Ecto neural progenitor cell (in vitro differentiated cells): ENCODE results near the gene TRIM49B.
"Not testable (repeated sequence)": the region's sequence is repeated elsewhere in the genome, so short reads cannot be mapped to it uniquely, and the experiment has no call there.

Experiments used
- DNase-seq: peaks from one replicate; pipeline ENCODE4 v3.0.0-alpha.2; 2018; ENCODE audit warnings: low spot score

Gene TRIM49B, protein sequence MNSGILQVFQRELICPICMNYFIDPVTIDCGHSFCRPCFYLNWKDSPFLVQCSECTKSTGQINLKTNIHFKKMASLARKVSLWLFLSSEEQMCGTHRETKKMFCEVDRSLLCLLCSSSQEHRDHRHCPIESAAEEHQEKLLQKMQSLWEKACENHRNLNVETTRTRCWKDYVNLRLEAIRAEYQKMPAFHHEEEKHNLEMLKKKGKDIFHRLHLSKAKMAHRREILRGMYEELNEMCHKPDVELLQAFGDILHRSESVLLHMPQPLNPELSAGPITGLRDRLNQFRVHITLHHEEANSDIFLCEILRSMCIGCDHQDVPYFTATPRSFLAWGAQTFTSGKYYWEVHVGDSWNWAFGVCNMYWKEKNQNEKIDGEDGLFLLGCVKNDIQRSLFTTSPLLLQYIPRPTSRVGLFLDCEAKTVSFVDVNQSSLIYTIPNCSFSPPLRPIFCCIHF

DNA sequence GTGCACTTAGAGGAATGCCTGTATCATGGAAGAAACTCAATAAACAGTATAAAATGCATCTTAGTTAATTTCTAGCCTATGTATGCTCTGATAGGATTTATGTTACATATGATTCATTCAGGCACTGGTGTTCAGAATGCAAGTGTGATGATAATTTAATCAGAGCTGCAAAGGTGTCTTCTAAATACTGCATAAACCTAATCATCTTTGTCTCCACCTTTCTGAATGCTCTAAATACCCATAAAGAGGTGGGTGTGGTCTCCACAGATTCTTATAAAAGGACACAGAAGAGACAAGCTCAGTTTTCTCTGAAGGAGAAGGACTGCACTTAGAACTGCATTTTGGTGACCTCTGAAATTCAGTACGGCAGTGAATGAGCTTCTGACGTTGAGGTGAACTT, at the start of gene TRIM49B:
TSS of gene TRIM49B (plus strand) at position 301 of the 400 bp plus-strand sequence. CDS start 2,777 bp downstream, outside the sequence.
- not testable (repeated sequence) for DNase-seq

DNA sequence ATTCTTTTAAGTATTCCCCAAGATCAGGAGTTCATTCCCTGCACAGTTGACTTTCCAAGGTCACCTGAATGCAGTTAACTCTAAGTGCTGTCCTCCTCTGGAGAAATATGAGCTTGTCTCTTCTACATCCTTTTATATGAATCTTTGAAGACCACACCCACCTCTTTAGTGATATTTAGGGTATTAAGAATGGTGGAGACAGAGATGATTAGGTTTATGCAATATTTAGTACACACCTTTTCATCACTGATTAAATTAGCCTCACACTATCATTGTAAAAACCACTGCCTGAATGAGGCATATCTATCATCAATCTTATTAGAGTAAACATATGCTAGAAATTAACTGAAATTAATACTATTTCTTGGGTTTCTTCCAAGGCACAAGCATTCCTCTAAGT, 44.8 kb upstream of the TRIM49B start, which contains the start of gene TRIM51G:
TSS of gene TRIM51G (minus strand) at position 101 of the 400 bp plus-strand sequence. CDS start 2,190 bp downstream, outside the sequence.
- DNase-seq: not testable (repeated sequence)

DNA sequence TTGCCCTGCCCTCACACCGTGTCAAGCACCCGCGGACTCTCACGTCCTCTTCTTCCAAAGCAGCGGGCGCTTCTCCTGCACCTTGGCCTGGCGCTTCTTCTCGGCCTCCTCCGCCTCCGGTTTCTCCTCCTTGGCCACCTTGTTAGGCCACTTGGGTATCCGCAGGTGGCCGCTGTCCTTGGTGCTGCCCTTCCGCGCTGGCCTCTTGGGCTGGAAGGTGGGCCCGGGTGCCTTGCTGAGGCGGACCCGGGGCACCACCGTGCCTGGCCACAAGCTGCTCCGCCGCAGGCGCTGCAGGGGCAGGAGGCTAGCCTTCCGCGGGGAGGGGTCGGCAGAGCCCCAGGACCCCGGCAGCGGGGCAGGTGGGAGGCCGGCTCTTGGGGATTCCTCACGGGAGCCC, 19.6 kb downstream of the TRIM49B start:
- not testable (repeated sequence) for DNase-seq

DNA sequence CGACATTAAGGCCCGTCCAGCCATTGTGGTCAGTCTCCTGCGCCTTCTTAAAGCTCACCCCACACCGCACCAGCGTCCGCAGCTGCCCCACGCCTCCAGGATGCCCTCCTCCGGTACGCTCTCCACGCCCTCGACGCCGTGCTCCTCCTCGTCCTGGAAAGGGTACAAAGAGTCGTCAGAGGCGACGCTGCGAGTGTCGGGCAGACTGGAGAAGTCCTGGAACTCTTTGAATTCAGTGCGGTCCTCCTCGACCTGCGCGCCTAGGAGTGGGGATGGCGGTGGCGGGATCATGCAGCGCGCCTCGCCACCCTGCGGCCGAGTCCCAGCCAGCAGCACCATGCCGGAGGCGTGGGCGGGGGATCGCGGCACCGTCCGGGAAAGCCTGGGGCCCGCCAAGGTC, 21.2 kb downstream of the TRIM49B start:
- DNase-seq: not testable (repeated sequence)

DNA sequence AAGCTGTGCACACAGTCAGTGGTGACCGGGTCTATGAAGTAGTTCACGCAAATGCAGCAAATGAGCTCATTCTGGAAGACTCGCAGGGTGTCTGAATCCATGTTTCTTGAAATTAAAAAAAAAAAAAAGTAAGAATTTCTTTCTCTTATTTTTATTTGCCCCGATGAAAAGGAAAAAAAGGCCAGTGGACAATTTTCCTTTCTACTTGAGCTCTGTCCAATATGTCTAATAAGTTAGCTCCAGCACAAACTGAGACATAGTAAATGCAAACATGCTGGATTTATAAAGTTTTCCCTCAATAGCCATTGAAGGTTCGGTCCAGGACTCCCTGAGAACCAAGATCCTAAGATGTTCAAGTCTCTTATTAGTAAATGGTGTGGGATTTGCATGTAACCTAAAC, 30.4 kb downstream of the TRIM49B start, which contains the start of gene TRIM64C:
TSS of gene TRIM64C (minus strand) at position 101 of the 400 bp plus-strand sequence. CDS start at position 101, 0 bp downstream.
- not testable (repeated sequence) for DNase-seq

DNA sequence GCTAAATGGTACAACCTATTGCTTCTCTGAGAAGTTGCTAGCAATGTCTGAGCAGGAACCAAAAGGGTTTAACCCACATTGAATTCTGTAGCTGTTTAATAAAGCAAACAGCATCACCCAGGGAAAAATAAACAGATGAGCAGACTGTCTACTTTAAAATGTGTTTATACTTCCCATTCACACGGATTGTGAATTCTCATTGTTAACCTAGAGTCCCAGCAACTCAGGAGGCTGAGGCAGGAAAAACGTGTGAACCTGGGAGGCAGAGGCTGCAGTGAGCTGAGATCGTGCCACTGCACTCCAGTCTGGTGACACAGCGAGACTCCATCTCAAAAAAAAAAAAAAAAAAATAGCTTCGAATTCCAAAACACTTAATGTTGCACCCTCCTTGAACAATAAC, 41.3 kb downstream of the TRIM49B start:
- not testable (repeated sequence) for DNase-seq
